Small intestine (tissue), 7 donors: Measurements from ENCODE around the gene FBXO46. TPM values are rescaled to one million over a fixed set of nuclear protein-coding genes. Genes with fewer than 3 reads are reported as not detected.

Experiments
- DNase-seq, 2 donors: peaks; one replicate each; pipeline versions ENCODE4 v3.0.0 to v3.0.0-alpha.2; 2013
- FAIRE-seq: peaks from 2 replicates; lab custom pipeline; 2012; peaks lifted over from hg19 to GRCh38; lab: Jason Lieb, UNC
- H3K27ac ChIP-seq, 3 donors: one replicate each; pipeline ENCODE4 v1.5.1; 2013; ENCODE audit warnings: low read length in 2 of 3, mild to moderate bottlenecking in 2 of 3, control low read depth in 1 of 3, inconsistent platforms in 1 of 3, low read depth in 1 of 3, moderate library complexity in 1 of 3
- H3K27me3 ChIP-seq, 3 donors: one replicate each; pipeline ENCODE4 v1.6.1; 2013; ENCODE audit warnings: low read length in 3 of 3, inconsistent platforms in 1 of 3; ENCODE audit not compliant: control insufficient read depth in 3 of 3, insufficient read depth in 3 of 3
- H3K36me3 ChIP-seq, 3 donors: one replicate each; pipeline ENCODE4 v1.6.1; 2013; ENCODE audit warnings: low read length in 3 of 3, inconsistent platforms in 1 of 3, low read depth in 1 of 3, mild to moderate bottlenecking in 1 of 3, moderate library complexity in 1 of 3; ENCODE audit not compliant: control insufficient read depth in 3 of 3, insufficient read depth in 2 of 3
- H3K4me1 ChIP-seq, 3 donors: one replicate each; pipeline ENCODE4 v1.6.1; 2013; ENCODE audit warnings: low read length in 2 of 3, inconsistent platforms in 1 of 3, low read depth in 1 of 3, mild to moderate bottlenecking in 1 of 3, moderate library complexity in 1 of 3; ENCODE audit not compliant: control insufficient read depth in 3 of 3, insufficient read depth in 2 of 3
- H3K4me3 ChIP-seq, 3 donors: one replicate each; pipeline ENCODE4 v1.5.1; 2013; ENCODE audit warnings: low read length in 3 of 3, control low read depth in 1 of 3, inconsistent platforms in 1 of 3, low read depth in 1 of 3, mild to moderate bottlenecking in 1 of 3, moderate library complexity in 1 of 3
- H3K9me3 ChIP-seq, 2 donors: one replicate each; pipeline ENCODE4 v1.6.1; 2013; ENCODE audit warnings: low read depth in 1 of 2, low read length in 1 of 2; ENCODE audit not compliant: control insufficient read depth in 2 of 2, insufficient read depth in 1 of 2
- WGBS, 3 donors: extraction: QIAGEN DNeasy Blood & Tissue Kit; methylation state at CpG; one replicate each; pipeline ENCODE4 v1.1.7; 2013; 5-methylcytosine and 5-hydroxymethylcytosine counted together
- polyA plus RNA-seq, 4 donors: library from polyadenylated mRNA; stranded (reverse) in 3 of 4; unstranded in 1 of 4; fragments of 200-250 nt in 3 of 4; fragments of 120-200 nt in 1 of 4; gene quantifications; one replicate each; pipeline versions ENCODE4 v1.2.1 to v1.2.3, GENCODE V29; 2013
- donor health status: healthy with polysubstance abuse.
- donor health status: control.
- donor health status: control.
- donor health status: Bipolar disorder and iron deficiency.
- donor health status: healthy.

Gene FBXO46
- polyA plus RNA-seq, 4 donors, result 5.4 to 16.6 (median 9.3) TPM

- DNase-seq (no peak), FAIRE-seq (no peak)
- H3K36me3 ChIP-seq, result peaks cover 7 to 35% (median 9%) of the 10 kb centered on the region in 3 donors
- H3K27ac ChIP-seq, result no peak overlapping the region
- WGBS, 3 donors, result 87 to 92% (median 89%) methylated on average over 14 to 15 of the region's 15 CpGs
- H3K27me3 ChIP-seq, result no peaks in the 10 kb centered on the region
- H3K4me3 ChIP-seq, result no peak overlapping the region
- H3K9me3 ChIP-seq, result no peaks in the 10 kb centered on the region
- peaks cover 2 to 10% (median 4%) of the 10 kb centered on the region in 3 donors for H3K4me1 ChIP-seq
Measured at GRCh38 chr19:45713141-45713540, 17.6 kb downstream of the FBXO46 start.

- FAIRE-seq (no peak), DNase-seq (no peak)
- Histone ChIP-seq H3K9me3 (no peaks in the 10 kb centered on the region), H3K27ac (no peak overlapping the region), H3K36me3 (peaks cover 7 to 37% (median 9%) of the 10 kb centered on the region in 3 donors), H3K27me3 (no peaks in the 10 kb centered on the region), H3K4me1 (peaks cover 0 to 6% (median 0%) of the 10 kb centered on the region in 3 donors), H3K4me3 (no peak overlapping the region)
- 94% methylated on average over 5 to 25 of the region's 25 CpGs for WGBS, 3 donors
Measured at GRCh38 chr19:45712699-45713067, 18.0 kb downstream of the FBXO46 start.

GRCh38 chr19:45711851-45712698 lies 18.6 kb downstream of the FBXO46 start:
- DNase-seq (no peak), FAIRE-seq (no peak)
- Histone ChIP-seq H3K27ac (no peak overlapping the region), H3K9me3 (no peaks in the 10 kb centered on the region), H3K27me3 (no peaks in the 10 kb centered on the region), H3K4me3 (no peak overlapping the region), H3K36me3 (peaks cover 7 to 37% (median 9%) of the 10 kb centered on the region in 3 donors), H3K4me1 (peaks cover 0 to 6% (median 0%) of the 10 kb centered on the region in 3 donors)
- 94 to 96% (median 94%) methylated on average over 62 to 76 of the region's 76 CpGs for WGBS, 3 donors

- H3K9me3 ChIP-seq, result no peaks in the 10 kb centered on the region
- no peak overlapping the region for H3K4me3 ChIP-seq
- peaks cover 7 to 39% (median 9%) of the 10 kb centered on the region in 3 donors for H3K36me3 ChIP-seq
- FAIRE-seq, result no peak
- H3K27me3 ChIP-seq, result no peaks in the 10 kb centered on the region
- H3K27ac ChIP-seq, result no peak overlapping the region
- H3K4me1 ChIP-seq, result no peaks in the 10 kb centered on the region
- 61 to 77% (median 67%) methylated on average over 10 of the region's 10 CpGs for WGBS, 3 donors
- DNase-seq, result no peak
Measured at GRCh38 chr19:45710356-45711130, 20.2 kb downstream of the FBXO46 start.

- H3K27me3 ChIP-seq, result no peaks in the 10 kb centered on the region
- H3K4me1 ChIP-seq, result no peaks in the 10 kb centered on the region
- peak overlapping the region in 1 of 3 donors; percentile 24 for H3K27ac ChIP-seq
- H3K4me3 ChIP-seq, result no peak overlapping the region
- WGBS, 3 donors, result 92 to 97% (median 96%) methylated on average over 12 of the region's 12 CpGs
- no peaks in the 10 kb centered on the region for H3K9me3 ChIP-seq
- peaks cover 0 to 38% (median 2%) of the 10 kb centered on the region in 3 donors for H3K36me3 ChIP-seq
- no peak for DNase-seq
- FAIRE-seq, result no peak
Measured at GRCh38 chr19:45705710-45706415, 24.8 kb downstream of the FBXO46 start.

GRCh38 chr19:45705115-45705514 lies 25.6 kb downstream of the FBXO46 start:
- Histone ChIP-seq H3K4me3 (no peak overlapping the region), H3K4me1 (no peaks in the 10 kb centered on the region), H3K36me3 (peaks cover 0 to 39% (median 2%) of the 10 kb centered on the region in 3 donors), H3K27ac (no peak overlapping the region), H3K9me3 (no peaks in the 10 kb centered on the region), H3K27me3 (no peaks in the 10 kb centered on the region)
- DNase-seq, result no peak
- 93 to 98% (median 96%) methylated on average over 9 of the region's 9 CpGs for WGBS, 3 donors
- no peak for FAIRE-seq

- Histone ChIP-seq H3K27ac (no peak overlapping the region), H3K4me3 (no peak overlapping the region), H3K36me3 (peaks cover 0 to 48% (median 2%) of the 10 kb centered on the region in 3 donors), H3K27me3 (no peaks in the 10 kb centered on the region), H3K4me1 (no peaks in the 10 kb centered on the region), H3K9me3 (no peaks in the 10 kb centered on the region)
- 67 to 88% (median 83%) methylated on average over 7 of the region's 7 CpGs for whole genome bisulfite sequencing, 3 donors
- DNase-seq (no peak), FAIRE-seq (no peak)
Measured at GRCh38 chr19:45701676-45702075, 29.0 kb downstream of the FBXO46 start.
